ENCODE results near the gene MGAT5.
A peak's percentile ranks its signal among the peaks of the same experiment; 100 is the strongest.

The MGAT5 gene

DNA sequence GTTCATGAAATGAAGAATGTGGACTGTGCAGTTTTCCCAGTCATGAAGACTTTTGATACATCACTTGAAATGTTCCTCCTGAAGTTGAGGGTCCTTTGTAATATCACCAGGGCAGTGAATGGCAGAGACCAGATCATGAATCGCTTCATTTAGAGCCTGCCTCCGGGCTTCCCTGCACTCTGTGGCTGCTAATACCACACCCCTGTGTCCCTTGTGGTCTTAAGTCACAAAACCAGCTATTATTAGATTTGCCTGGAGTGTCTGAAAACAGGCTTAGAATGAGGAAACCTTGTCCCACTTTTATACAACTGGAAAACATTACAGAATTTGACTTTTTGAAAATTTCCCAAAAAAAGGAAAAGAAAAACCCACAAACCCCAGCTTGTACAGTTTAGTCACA lies 147.9 kb downstream of the MGAT5 start:
- DNase-seq (ENCODE audit: extremely low read depth, low read depth), result no peak
- TF ChIP-seq, protein P1, sequence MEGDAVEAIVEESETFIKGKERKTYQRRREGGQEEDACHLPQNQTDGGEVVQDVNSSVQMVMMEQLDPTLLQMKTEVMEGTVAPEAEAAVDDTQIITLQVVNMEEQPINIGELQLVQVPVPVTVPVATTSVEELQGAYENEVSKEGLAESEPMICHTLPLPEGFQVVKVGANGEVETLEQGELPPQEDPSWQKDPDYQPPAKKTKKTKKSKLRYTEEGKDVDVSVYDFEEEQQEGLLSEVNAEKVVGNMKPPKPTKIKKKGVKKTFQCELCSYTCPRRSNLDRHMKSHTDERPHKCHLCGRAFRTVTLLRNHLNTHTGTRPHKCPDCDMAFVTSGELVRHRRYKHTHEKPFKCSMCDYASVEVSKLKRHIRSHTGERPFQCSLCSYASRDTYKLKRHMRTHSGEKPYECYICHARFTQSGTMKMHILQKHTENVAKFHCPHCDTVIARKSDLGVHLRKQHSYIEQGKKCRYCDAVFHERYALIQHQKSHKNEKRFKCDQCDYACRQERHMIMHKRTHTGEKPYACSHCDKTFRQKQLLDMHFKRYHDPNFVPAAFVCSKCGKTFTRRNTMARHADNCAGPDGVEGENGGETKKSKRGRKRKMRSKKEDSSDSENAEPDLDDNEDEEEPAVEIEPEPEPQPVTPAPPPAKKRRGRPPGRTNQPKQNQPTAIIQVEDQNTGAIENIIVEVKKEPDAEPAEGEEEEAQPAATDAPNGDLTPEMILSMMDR (IDR thresholded peaks at IDR 0.05; ENCODE audit: low read depth, low read length), result no peak

DNA sequence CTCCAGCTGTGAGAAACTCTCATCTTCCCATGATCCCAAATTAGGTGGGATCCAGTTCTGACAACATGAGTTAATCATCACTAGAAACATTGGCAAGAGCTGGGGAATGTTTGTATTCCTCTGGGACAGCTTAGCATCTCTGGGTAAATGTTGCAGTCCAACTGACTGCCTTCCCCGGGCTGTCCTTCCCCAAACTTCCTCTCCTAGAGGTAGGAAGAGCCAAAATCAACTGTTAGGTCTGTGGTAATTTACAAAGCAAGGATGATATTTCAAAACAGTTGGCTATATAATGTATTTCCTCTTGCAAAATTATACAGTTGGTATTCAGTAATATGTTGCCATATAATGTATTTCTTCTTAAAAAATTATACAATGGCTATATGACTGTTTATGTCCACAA lies 148.5 kb downstream of the MGAT5 start:
- peak; percentile 52 for DNase-seq (ENCODE audit: extremely low read depth, low read depth)
- TF ChIP-seq, protein P1 (IDR thresholded peaks at IDR 0.05; ENCODE audit: low read depth, low read length), result no peak

DNA sequence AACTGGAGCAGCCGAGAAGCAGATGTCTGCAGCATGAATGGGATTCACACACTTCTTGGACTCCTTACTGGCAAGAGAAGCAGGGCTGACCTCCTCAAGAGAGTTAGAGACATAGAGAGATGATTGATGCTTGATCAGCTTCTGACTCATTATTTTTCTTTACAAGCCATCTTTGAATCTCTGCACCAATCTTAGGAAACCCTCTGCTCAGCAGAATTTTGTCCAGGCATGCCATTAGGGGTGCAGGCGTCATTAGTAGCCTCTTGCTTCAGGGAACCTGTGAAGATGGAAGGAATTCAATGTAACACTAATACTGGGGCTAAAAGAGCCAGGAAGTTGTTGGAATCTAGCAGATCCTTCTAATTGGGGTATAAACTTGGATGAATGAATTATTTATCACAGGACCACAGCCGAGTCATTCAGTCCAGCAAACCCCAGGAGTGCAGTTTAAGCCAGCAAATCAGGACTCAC lies 151.8 kb downstream of the MGAT5 start:
- TF ChIP-seq, protein P1 (IDR thresholded peaks at IDR 0.05; ENCODE audit: low read depth, low read length), result no peak
- DNase-seq (ENCODE audit: extremely low read depth, low read depth), result no peak

DNA sequence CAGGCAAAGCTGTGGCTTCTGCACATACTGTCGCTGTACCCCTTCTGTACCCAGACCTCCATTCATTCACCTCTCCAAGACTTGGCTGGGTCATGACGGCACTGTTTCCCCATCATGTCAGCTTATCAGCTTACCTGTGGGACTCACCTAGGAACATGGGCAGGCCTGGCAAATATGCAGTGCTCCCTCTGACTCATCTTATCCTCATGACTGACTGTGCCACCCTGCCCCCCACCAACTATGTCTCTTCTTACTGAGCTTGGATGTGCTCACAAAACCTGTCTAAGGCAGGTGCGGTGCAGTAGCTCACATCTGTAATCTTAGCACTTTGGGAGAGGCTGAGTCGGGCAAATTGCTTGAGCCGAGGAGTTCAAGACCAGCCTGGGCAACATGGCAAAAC lies 152.4 kb downstream of the MGAT5 start:
- no peak for DNase-seq (ENCODE audit: extremely low read depth, low read depth)
- TF ChIP-seq, protein P1 (IDR thresholded peaks at IDR 0.05; ENCODE audit: low read depth, low read length), result no peak

DNA sequence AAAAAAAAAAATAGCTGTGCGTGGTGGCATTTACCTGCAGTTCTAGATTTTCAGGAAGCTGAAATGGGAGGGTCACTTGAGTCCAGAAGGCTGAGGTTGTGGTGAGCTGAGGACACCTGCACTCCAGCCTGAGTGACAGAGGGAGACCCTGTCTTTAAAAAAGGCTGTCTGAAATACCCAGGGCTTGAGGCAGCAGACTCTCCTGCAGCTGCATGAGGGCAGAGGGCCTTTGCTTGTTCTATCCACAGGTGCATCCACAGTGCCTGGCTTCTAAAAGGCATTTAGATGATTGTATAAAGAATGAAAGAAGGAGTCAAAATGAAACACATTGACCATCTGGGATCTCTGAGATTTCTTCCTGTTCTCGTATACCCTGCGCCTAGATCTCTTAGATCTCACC lies 152.9 kb downstream of the MGAT5 start:
- DNase-seq (ENCODE audit: extremely low read depth, low read depth), result no peak
- TF ChIP-seq, protein P1 (IDR thresholded peaks at IDR 0.05; ENCODE audit: low read depth, low read length), result no peak

DNA sequence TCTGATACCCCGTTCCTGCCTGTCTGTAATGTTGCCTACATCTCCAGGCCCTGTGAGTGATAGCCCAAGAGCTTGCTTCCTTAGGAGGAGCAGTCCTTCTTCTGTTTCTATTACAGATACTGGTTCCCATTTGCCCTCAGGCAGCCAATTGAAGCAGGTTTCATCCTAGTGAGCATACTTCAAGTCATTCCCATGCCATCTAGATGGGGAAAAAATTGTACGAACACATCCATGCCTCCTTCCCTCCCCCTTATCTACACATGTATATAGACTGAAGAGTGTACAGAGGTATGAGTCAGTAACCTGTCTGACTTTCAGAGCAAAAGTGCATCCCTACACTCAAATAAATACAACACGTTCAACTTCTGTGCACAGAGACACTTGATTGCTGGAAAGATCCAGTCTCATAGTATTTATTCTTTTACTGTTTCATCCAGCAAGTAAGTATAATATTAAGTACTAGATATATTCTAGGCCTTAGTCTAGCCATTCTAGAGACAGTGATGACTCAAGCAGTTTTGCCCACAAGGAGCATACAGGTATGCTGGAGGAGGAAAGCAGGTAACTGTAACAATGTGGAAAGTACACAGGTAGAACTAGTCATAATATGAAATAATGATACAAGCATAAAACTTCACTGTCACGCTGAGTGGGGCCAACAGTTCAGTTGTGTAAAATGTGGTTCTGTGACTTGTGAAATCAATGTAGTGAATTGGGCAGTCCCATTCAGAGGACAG lies 153.4 kb downstream of the MGAT5 start:
- TF ChIP-seq, protein P1 (IDR thresholded peaks at IDR 0.05; ENCODE audit: low read depth, low read length), result no peak
- no peak for DNase-seq (ENCODE audit: extremely low read depth, low read depth)

DNA sequence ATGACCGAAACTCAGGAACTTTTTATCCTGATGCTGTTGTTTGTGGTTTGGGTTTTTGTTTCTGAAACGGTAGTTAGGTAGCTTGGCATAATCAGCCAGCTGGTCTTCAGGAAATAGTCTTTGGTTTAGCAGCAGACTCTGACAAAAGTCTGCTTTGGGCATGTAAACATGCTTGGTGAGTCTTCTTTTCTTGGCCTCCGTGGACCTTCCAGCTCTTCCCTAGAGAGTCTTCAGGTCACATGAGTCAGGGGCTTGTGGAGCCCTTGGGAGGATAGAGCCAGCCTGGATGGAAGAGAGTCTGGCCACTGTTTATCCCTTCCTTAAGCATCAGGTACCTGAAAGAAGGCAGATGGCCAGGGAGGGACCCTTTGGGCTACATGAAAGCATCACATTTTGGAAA lies 154.5 kb downstream of the MGAT5 start:
- TF ChIP-seq, protein P1 (IDR thresholded peaks at IDR 0.05; ENCODE audit: low read depth, low read length), result no peak
- DNase-seq (ENCODE audit: extremely low read depth, low read depth), result no peak
